Stimulated activated CD4-positive, alpha-beta T cell treated with anti-CD3 and anti-CD28 coated beads, Interleukin-1b, Interleukin-23, amount 100 ng/mL, for 1 hour (primary cell): Measurements from ENCODE around the gene BTBD7.
"Not testable (repeated sequence)": the region's sequence is repeated elsewhere in the genome, so short reads cannot be mapped to it uniquely, and the experiment has no call there.

Source experiments
- DNase-seq, 2 donors: peaks; one replicate each; pipeline ENCODE4 v3.0.0-alpha.2; 2020; ENCODE audit warnings: low read depth in 2 of 2

BTBD7 gene, protein sequence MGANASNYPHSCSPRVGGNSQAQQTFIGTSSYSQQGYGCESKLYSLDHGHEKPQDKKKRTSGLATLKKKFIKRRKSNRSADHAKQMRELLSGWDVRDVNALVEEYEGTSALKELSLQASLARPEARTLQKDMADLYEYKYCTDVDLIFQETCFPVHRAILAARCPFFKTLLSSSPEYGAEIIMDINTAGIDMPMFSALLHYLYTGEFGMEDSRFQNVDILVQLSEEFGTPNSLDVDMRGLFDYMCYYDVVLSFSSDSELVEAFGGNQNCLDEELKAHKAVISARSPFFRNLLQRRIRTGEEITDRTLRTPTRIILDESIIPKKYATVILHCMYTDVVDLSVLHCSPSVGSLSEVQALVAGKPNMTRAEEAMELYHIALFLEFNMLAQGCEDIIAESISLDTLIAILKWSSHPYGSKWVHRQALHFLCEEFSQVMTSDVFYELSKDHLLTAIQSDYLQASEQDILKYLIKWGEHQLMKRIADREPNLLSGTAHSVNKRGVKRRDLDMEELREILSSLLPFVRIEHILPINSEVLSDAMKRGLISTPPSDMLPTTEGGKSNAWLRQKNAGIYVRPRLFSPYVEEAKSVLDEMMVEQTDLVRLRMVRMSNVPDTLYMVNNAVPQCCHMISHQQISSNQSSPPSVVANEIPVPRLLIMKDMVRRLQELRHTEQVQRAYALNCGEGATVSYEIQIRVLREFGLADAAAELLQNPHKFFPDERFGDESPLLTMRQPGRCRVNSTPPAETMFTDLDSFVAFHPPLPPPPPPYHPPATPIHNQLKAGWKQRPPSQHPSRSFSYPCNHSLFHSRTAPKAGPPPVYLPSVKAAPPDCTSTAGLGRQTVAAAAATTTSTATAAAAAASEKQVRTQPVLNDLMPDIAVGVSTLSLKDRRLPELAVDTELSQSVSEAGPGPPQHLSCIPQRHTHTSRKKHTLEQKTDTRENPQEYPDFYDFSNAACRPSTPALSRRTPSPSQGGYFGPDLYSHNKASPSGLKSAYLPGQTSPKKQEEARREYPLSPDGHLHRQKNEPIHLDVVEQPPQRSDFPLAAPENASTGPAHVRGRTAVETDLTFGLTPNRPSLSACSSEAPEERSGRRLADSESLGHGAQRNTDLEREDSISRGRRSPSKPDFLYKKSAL

DNA sequence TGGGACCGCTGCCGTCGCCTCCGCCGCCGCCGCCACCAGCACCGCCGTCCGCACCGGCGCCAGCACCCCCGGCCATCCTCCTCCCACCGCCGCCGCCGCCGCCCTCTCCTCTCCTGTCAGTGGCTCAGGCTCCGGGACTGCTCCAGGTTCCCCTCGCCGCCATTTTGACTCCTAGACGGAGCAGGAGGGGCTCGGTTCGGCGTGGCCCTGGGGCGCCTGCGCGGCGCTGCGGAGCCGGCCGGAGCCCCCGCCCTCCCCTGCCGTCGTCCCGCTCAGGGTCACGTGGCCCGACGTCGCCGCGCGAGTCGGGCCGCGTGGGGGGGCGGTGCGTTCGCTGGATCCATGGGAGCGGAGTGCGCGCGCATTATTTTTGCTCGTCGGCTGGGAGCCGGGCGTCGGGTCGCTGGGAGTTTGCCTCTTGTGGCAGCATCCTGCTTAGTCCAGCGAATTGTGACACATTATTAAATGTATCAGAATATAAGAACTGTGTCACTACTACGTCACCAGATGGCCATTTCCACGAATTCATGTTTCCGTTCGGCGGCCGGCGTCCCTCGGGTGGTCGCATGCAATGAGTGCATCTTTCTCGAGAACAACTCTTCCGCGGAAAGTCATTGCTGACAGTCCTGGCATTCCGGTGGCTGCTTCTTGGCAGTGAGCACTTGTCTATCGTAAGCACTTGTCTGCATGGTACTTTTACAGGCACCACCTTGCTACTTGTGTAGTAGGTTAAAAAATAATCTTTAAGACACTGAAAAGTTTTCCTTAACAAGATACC, at the start of gene BTBD7:
Gene BTBD7, minus strand, starts transcription at position 184 of the 778 bp plus-strand sequence. CDS start 36,985 bp downstream, outside the sequence.
- peak; percentile 81 to 90 for DNase-seq

DNA sequence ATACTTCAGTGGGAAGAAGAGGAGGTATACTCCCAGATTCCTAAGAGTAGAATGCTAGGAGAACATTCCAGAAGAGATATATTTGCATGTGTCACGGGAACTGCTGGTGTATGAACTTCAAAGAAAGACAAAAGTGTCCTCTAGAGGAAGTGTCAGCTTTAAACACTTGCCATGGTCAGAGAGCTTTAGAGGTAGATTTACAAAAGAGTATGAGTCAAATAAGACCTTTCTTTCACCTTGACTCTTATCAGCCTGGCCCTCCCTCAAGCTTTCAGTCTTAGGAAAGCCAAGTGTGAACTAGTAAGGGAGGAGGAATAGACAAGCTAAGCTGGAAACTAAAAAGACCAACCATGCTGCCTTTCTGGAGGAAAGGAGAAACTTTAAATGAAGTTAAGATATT, 48.8 kb upstream of the BTBD7 start:
- DNase-seq, result no peak

DNA sequence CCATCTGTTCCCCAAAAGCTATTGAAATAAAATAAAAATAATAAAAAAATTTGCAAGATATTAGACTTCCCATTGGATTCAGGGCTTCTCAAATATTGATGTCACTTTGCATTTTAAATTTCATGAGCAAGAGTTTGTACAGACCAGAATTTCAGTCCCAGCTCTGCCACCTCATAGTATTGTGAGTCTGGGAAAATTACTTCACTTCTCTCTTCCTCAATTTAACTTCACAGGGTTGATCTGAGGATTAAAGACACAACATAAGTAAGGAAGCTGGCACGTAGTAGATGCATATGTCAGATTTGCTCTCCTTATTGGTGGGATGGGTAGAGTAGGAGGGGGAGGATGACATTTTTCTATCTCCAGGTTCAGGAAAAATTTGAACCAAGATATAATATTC, 47.0 kb upstream of the BTBD7 start:
- DNase-seq, result no peak

DNA sequence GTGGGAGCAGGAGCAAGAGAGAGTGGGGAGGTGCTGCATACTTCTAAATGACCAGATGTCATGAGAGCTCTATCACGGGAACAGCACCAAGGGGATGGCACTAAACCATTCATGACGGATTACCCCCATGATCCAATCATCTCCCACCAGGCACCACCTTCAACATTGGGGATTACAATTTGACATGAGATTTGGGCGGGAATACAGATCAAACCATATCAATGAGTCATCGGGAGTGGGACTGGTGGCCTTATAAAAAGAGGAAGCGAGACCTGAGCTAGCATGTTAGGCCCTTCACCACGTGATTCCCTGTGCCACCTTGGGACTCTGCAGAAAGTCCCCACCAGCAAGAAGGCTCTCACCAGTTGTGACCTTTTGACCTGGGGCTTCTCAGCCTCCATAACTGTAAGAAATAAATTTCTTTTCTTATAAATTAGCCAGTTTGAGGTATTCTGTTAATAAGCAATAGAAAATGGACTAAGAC, 42.9 kb upstream of the BTBD7 start:
- no peak for DNase-seq

DNA sequence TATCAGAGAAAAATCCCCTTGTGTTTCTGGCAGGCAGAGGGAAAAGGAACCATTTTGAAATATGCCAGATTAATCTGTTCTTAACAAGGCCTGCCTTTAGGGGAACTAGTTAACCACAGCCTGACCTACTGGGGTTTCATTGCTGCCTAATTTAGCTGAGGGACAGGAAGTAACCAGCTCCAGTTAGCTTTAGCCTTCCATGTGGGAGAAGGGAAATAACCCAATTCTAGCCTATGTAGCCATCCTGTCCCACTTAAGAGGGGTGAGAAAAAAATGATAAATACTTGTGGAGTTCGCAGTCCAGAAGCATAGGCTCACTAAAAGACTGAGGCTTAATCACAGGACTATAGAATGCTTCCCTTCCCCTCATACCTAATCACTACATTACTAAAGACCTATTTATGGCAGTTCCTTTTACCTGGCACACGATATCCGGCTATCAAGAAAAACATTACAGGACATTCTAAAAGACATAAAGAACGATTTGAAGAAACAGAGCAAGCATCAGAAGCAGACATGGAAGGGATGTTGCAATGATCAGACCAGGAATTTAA, 37.0 kb upstream of the BTBD7 start:
- DNase-seq, result no peak

DNA sequence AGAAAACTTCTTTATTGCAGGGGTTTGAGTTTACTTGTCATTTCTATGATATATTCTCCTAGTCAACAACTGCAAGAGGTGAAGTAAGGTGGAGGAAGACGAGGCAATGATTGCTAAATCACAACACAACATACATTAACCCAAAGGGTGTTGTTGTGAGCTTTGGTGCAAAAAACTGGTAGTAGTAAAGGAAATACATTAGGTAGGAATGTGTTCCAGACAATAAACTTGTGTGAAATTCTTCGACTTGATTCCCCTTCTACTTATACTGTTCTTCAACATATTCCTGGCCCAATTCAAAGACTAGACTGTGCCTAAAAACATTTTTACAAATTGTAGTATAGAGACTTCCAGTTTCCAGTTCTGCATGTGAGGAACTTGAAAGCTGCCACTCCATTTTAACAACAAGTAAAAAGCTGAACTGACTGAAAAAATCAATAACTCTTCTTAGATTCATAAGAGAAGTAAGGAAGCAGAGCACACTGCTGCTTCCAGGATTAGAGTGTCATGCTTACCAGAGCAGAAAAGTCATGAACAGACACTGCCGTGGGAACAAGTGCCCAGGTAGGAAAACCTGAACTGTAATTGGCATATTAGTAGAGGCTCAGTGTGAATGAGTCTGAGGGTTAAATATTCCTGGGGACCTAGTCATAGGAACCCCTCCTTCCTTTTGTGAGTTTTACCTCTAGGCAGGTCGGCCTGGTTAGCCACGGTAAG, 36.3 kb upstream of the BTBD7 start:
- no peak for DNase-seq

DNA sequence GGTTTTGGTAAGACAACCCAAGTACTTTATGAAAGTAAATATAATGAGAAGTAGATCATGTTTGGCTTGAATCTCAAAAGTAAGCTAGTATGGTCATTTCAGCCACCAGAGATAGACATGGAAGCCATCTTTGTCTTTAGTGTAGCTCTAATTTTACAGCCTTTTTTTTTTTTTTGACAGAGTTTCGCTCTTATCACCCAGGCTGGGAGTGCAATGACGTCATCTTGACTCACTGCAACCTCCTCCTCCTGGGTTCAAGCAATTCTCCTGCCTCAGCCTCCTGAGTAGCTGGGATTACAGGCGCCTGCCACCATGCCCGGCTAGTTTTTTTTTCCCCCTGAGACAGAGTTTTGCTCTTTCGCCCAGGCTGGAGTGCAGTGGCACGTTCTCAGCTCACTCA, 22.0 kb upstream of the BTBD7 start:
- not testable (repeated sequence) for DNase-seq

DNA sequence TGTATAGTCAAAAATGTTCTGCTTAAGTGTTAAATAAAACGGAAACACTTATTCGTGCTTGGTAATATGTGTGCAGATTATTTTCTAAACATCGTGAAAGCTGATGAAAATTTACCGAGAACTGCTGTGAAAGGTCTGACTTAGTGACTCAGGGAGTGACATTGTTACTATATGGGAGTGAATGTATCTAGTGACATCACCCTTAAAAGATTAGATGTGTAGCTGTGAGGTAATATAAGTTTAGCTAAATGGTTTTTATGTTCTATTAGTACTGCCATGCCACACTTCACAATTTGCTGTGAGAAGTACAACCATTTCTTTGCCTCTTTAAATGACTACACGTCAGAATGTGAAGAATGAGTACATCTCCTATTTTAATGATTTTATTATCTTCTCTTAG, 15.5 kb upstream of the BTBD7 start:
- no peak for DNase-seq

DNA sequence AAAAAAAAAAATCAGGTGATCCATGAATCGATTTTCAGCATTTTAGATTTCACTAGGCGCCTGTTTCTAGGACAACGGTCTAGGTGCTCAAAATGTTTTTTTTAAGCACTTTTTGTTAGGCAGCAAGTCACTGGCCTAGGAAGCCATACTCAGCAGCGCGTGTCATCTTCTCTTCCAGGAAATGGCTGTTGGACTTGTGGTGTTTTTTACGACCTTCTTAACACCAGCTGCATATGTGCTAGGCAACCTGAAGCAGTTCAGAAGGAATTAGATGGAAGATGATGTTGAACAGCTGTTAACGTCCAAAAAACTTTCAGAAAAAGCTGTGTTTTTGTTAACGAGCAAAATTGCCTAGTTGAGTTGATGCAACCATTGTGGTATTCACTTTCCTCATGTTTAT, 15.0 kb upstream of the BTBD7 start:
- DNase-seq, result no peak

DNA sequence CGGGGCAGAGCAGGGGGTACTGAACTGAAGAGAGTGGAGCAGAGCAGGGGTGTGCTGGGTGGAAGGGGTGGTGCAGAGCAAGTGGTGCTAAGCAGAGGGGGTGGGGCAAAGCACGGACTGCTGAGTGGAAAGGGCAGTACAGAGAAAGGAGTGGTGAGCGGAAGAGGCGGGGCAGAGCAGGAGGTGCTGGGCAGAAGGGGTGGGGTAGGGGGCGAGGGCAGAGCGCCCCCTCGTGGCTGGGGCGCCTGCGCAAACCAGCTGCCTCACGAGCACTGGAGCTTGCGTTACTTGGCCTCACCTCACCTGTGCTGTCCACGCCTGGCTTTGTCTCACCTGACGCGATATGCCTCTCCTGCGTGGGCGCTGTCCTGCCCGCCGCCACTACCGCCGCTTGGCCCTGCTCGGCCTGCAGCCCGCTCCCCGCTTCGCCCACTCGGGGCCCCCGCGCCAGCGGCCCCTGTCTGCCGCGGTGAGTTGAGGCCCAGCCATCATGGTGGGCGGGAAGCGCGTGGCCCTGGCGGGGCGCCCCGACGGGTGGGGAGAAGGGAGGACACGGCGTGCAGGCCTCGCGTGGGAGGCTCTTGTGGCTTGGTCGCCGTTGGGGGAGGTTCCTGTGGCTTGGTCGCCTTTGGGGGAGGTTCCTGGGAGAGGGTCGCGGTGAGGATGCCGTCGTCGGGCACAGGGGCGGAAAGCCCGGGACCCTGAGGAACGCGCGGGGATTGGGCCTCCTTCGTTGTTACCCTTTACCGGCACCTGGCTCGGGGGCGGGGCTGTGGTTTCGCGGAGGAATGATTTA, 14.3 kb upstream of the BTBD7 start, which contains the start of gene COX8C:
Gene COX8C, plus strand, starts transcription at position 257 of the 796 bp plus-strand sequence. Its CDS starts 87 bp downstream, at position 344.
- DNase-seq, result no peak

DNA sequence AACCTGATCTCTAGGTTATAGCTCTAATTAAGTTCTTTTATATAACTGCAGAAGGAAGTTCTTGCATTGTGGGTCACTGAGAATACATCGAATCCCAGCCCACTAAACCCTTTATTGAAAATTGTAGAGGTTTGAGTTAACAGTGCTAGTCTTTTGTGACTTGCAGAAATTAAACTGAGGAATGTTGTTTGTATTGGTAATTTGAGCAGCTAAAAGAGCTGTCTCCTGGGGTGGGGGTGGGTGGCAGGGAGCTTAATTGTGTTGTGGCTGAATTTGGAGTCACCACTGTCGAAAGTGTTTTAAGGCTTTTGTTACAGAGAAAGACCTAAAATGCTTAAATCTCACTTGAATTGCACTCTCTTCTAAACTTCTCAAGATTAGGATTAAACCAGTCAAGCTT, 11.0 kb upstream of the BTBD7 start:
- DNase-seq, result no peak

DNA sequence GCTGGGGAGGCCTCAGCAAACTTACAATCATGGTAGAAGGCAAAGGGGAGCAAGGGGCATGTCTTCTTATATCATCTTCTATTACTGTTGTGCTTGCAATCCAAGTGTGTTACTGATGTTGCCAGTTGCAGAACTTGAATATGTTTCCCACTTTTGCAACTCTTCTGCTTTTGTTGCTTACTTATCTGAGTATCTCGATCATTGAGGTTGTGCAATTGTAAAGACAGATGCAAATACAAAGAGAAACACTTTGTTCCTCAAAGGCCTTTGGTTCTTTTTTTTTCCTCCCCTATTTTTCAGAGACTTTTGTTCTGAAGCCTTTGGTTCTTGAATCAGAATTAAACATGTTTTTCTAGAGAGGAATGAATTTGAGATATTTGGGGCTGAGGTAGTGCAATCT, 10.4 kb upstream of the BTBD7 start:
- no peak for DNase-seq

DNA sequence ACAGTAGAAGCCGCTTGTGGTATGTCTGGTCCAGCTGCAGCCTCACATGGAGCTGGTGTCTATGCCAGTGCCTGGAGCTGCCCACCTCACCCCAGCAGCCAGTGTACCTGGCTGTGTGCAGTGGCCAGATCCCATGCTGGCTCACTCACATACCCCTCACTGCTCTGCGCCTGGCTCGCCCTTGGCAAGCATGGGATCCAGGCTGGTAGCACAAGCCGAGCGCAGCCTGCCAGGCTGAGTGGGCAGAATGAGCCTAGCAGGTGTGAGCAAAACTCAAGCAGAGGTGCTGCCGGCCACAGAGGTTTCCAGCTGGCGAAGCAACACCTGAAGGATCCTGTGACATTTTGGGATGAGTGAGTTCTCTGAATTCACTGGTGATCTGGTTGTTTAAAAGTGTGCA, 5.0 kb upstream of the BTBD7 start:
- no peak for DNase-seq

DNA sequence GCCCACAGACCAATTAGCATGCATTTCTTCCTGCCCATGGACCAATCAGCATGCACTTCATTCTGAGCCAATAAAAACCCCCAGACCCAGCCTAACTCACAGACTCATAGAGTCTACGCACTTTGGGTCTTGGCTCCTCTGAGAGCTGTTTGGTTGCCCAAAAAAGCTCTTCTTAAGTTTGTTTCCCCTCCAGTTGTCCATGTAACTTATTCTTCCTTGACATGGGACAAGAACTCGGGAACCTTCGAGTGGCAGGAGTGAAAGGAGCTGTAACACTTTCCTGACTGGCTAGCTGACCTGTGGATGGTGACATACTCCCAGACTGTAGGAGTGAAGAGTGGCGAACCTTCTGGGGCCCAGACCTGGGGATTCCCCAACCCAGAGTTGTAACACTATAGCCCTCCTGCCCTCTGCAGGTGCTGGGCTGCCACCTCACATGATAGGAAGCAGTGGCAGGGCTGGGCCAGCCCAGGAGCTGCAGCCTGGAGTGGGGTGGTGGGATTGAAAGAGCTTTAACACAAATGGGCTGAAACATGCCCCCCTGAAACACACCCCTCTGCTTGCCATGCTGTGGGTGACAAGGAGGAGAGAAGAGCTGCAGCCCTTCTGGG, 4.4 kb upstream of the BTBD7 start:
- DNase-seq, result no peak

DNA sequence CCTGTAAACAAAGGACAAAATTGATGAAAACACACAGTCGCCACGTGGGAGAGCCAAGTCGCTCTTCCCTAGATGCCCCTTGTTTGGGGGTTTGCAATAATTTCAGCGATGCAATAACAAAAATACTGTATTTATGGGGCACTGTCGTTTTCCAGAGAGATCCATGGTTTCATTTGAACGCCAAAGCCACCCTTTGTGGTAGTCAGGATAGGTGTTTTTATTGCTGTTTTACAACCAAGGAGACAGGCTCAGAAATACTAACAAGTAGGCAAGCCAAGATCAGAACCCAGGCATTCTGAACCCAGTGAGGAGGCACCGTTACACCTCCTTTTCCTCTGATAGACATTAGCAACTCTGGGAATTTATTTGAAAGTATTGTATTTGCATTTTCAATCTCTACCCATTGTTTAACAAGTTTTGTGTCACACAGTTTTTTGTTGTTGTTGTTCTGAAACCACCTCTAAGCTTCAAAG, 831 bp upstream of the BTBD7 start:
- DNase-seq, result no peak

DNA sequence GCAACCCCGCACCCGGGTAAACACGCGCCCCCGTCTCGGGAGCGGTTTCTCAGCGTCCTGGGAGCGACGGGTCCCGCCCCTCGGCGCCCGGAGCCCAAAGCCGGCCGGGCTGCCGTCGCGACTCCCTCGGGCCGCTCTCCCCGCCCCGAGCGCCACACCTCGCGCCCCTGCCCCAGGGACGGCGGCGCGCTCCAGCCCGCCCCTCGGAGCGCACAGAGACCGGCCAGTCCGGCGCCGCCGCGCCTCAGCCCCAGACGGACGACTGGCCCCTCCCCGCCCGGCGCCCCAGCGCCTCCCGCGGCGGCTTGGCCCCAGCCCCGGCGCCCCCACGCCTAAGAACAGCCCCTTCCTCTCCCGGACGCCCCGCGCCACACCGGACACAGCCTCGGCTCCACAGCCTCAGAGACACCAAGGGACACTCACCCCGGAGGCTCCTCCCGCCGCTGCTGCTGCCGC, 411 bp downstream of the BTBD7 start:
- DNase-seq, result peak in 1 of 2 donors; percentile 1

DNA sequence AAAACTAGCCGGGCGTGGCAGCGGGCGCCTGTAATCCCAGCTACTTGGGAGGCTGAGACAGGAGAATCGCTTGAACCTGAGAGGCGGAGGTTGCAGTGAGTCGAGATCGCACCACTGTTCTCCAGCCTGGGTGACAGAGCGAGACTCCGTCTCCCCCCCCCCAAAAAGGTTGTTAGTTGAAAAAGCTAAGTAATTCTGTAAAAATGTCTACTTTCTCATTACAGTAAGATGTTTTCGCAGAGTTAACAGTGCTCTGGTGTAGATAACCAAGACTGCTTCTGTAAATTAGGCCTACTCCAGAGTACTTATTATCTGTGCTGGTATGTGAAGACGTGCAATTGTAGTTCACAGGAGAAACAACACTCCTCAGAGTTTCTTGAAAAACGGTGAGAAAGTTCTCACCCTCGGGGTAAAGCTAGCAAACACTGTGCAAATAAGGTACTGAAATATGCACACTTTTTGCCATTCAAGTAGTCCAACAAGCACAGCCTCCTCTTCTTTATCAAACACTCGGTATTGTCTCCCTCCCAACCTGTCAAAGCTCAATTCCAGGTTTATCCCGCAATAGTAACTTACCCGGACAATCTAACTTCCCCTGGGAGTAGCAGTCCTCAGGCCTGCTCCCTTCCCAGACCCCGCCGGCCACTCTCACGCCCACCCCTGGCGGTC, 974 bp downstream of the BTBD7 start:
- no peak for DNase-seq
